ENCODE measurements around the gene CSNK2A1. TPM values are rescaled to one million over a fixed set of nuclear protein-coding genes. Genes with fewer than 3 reads are reported as not detected.
"Not testable (repeated sequence)": the region's sequence is repeated elsewhere in the genome, so short reads cannot be mapped to it uniquely, and the experiment has no call there.

Gene CSNK2A1
- total and polyA plus RNA-seq, 2 donors (not counting 1 experiment from before 2014, with no cell fraction given): 28.3 to 125 TPM

GRCh38 chr20:458776-459175 is 84.8 kb downstream of the CSNK2A1 start:
- ATAC-seq (ENCODE audit: low read depth) (no peak), DNase-seq (no peak)
- ChIA-PET POLR2A (no interaction called here), CTCF (interaction anchor here (0.9 kb wide), 1 partner anchor 17 kb away, joined by 3 read pairs; no protein-coding TSS in a partner anchor)
- Histone ChIP-seq H3K27me3 (replicated peaks in 1 of 4; ENCODE audit: control extremely low read depth in 1 of 4, control insufficient read depth in 3 of 4, insufficient read depth in 4 of 4, low read length in 3 of 4) (no peaks in the 10 kb centered on the region), H3K4me2 (replicated peaks; ENCODE audit: low read depth, low read length, poor library complexity, severe bottlenecking) (no peak overlapping the region), H2AFZ (ENCODE audit: insufficient read depth, low read depth, low read length, poor library complexity, severe bottlenecking) (no peak overlapping the region), H3K36me3 (replicated peaks in 1 of 2; ENCODE audit: control extremely low read depth in 1 of 2, control insufficient read depth in 1 of 2, extremely low read depth in 1 of 2, insufficient read depth in 2 of 2, low read length in 1 of 2) (no peaks in the 10 kb centered on the region), H3K27ac (ENCODE audit: low read length in 2 of 2) (no peak overlapping the region), H3K9me3 (ENCODE audit: control extremely low read depth in 1 of 3, control insufficient read depth in 2 of 3, insufficient read depth in 1 of 3, low read length in 2 of 3) (no peaks in the 10 kb centered on the region), H3K4me3 (ENCODE audit: control extremely low read depth in 1 of 5, extremely low read depth in 1 of 5, insufficient read depth in 1 of 5, low read depth in 2 of 5, low read length in 4 of 5) (no peak overlapping the region), H3K9ac (ENCODE audit: low read length) (no peak overlapping the region), H3K4me1 (ENCODE audit: control insufficient read depth in 2 of 2, insufficient read depth in 2 of 2, low read length in 2 of 2) (peaks cover 14 to 17% of the 10 kb centered on the region in 2 donors), H4K20me1 (ENCODE audit: control insufficient read depth, insufficient read depth, low read length, poor library complexity, severe bottlenecking) (peaks cover 44% of the 10 kb centered on the region), H3K79me2 (ENCODE audit: control insufficient read depth, insufficient read depth, low read length) (peaks cover 76% of the 10 kb centered on the region)
- TF ChIP-seq CTCF (IDR thresholded peaks at IDR 0.05): no peak
- TF ChIP-seq EZH2 (IDR thresholded peaks at IDR 0.05; ENCODE audit: borderline replicate concordance, insufficient read depth, low read depth, low read length, poor library complexity, severe bottlenecking): no peak
- Mint-ChIP-seq H3K4me3 (no peak overlapping the region), H3K27ac (no peak overlapping the region), H3K9me3 (ENCODE audit: insufficient read depth) (no peaks in the 10 kb centered on the region), H3K27me3 (no peaks in the 10 kb centered on the region), H3K4me1 (peaks cover 40% of the 10 kb centered on the region)
- WGBS (ENCODE audit: insufficient coverage): 60% methylated on average over 4 of the region's 6 CpGs
- intact Hi-C loops (cut with micrococcal nuclease): no loop called here

GRCh38 chr20:454951-455350 is 88.6 kb downstream of the CSNK2A1 start:
- no peak for ATAC-seq (ENCODE audit: low read depth)
- 97% methylated on average over 3 of the region's 3 CpGs for WGBS (ENCODE audit: insufficient coverage)
- Histone ChIP-seq H3K4me3 (ENCODE audit: control extremely low read depth in 1 of 5, extremely low read depth in 1 of 5, insufficient read depth in 1 of 5, low read depth in 2 of 5, low read length in 4 of 5) (no peak overlapping the region), H4K20me1 (ENCODE audit: control insufficient read depth, insufficient read depth, low read length, poor library complexity, severe bottlenecking) (peaks cover 52% of the 10 kb centered on the region), H3K4me1 (ENCODE audit: control insufficient read depth in 2 of 2, insufficient read depth in 2 of 2, low read length in 2 of 2) (no peaks in the 10 kb centered on the region), H3K27me3 (replicated peaks in 1 of 4; ENCODE audit: control extremely low read depth in 1 of 4, control insufficient read depth in 3 of 4, insufficient read depth in 4 of 4, low read length in 3 of 4) (no peaks in the 10 kb centered on the region), H3K79me2 (ENCODE audit: control insufficient read depth, insufficient read depth, low read length) (peaks cover 95% of the 10 kb centered on the region), H2AFZ (ENCODE audit: insufficient read depth, low read depth, low read length, poor library complexity, severe bottlenecking) (no peak overlapping the region), H3K36me3 (replicated peaks in 1 of 2; ENCODE audit: control extremely low read depth in 1 of 2, control insufficient read depth in 1 of 2, extremely low read depth in 1 of 2, insufficient read depth in 2 of 2, low read length in 1 of 2) (peaks cover 0 to 1% of the 10 kb centered on the region in 2 experiments), H3K4me2 (replicated peaks; ENCODE audit: low read depth, low read length, poor library complexity, severe bottlenecking) (no peak overlapping the region), H3K9ac (ENCODE audit: low read length) (no peak overlapping the region), H3K9me3 (ENCODE audit: control extremely low read depth in 1 of 3, control insufficient read depth in 2 of 3, insufficient read depth in 1 of 3, low read length in 2 of 3) (no peaks in the 10 kb centered on the region), H3K27ac (ENCODE audit: low read length in 2 of 2) (no peak overlapping the region)
- TF ChIP-seq EZH2 (IDR thresholded peaks at IDR 0.05; ENCODE audit: borderline replicate concordance, insufficient read depth, low read depth, low read length, poor library complexity, severe bottlenecking) (no peak), CTCF (IDR thresholded peaks at IDR 0.05) (no peak)
- H3K9me3 Mint-ChIP-seq (ENCODE audit: insufficient read depth): no peaks in the 10 kb centered on the region
- DNase-seq: no peak
- ChIA-PET POLR2A (no interaction called here), CTCF (no interaction called here)
- no peak overlapping the region for H3K27ac Mint-ChIP-seq
- intact Hi-C loops (cut with micrococcal nuclease): no loop called here
- no peak overlapping the region for H3K4me3 Mint-ChIP-seq
- no peaks in the 10 kb centered on the region for H3K27me3 Mint-ChIP-seq
- H3K4me1 Mint-ChIP-seq: peaks cover 17% of the 10 kb centered on the region

GRCh38 chr20:452021-452420 is 91.6 kb downstream of the CSNK2A1 start:
- H3K36me3 ChIP-seq (replicated peaks in 1 of 2; ENCODE audit: control extremely low read depth in 1 of 2, control insufficient read depth in 1 of 2, extremely low read depth in 1 of 2, insufficient read depth in 2 of 2, low read length in 1 of 2); POLR2A ChIA-PET; H3K4me1 Mint-ChIP-seq; H3K4me3 Mint-ChIP-seq; H3K4me1 ChIP-seq (ENCODE audit: control insufficient read depth in 2 of 2, insufficient read depth in 2 of 2, low read length in 2 of 2); DNase-seq; H3K27ac Mint-ChIP-seq; H2AFZ ChIP-seq (ENCODE audit: insufficient read depth, low read depth, low read length, poor library complexity, severe bottlenecking); H3K27me3 ChIP-seq (replicated peaks in 1 of 4; ENCODE audit: control extremely low read depth in 1 of 4, control insufficient read depth in 3 of 4, insufficient read depth in 4 of 4, low read length in 3 of 4); ATAC-seq (ENCODE audit: low read depth); H3K27ac ChIP-seq (ENCODE audit: low read length in 2 of 2); H3K9ac ChIP-seq (ENCODE audit: low read length); intact Hi-C loops (cut with micrococcal nuclease); H3K9me3 ChIP-seq (ENCODE audit: control extremely low read depth in 1 of 3, control insufficient read depth in 2 of 3, insufficient read depth in 1 of 3, low read length in 2 of 3); H3K4me3 ChIP-seq (ENCODE audit: control extremely low read depth in 1 of 5, extremely low read depth in 1 of 5, insufficient read depth in 1 of 5, low read depth in 2 of 5, low read length in 4 of 5); H3K27me3 Mint-ChIP-seq; CTCF ChIA-PET; H3K4me2 ChIP-seq (replicated peaks; ENCODE audit: low read depth, low read length, poor library complexity, severe bottlenecking); H3K9me3 Mint-ChIP-seq (ENCODE audit: insufficient read depth): not testable (repeated sequence)
- H3K79me2 ChIP-seq (ENCODE audit: control insufficient read depth, insufficient read depth, low read length): peaks cover 89% of the 10 kb centered on the region
- peaks cover 35% of the 10 kb centered on the region for H4K20me1 ChIP-seq (ENCODE audit: control insufficient read depth, insufficient read depth, low read length, poor library complexity, severe bottlenecking)
- WGBS (ENCODE audit: insufficient coverage): 100% methylated on average over 10 of the region's 11 CpGs
